Heart left ventricle (tissue), 16 donors: ENCODE results near the gene TRAPPC3L. TPM values are rescaled to one million over a fixed set of nuclear protein-coding genes. Genes with fewer than 3 reads are reported as not detected.

ENCODE experiments used
- ATAC-seq, 4 donors: fragments of 200-7000 bp; cut with Tn5 transposase; one replicate each; pipeline ENCODE4 v1.9.1; 2020 to 2022; ENCODE audit warnings: moderate library complexity in 4 of 4, mild to moderate bottlenecking in 3 of 4, moderate number of reproducible peaks in 1 of 4
- DNase-seq, 5 donors: peaks; one replicate each; pipeline ENCODE4 v3.0.0-alpha.2; 2020
- H3K27ac ChIP-seq, 12 donors: fragments of 200-600 bp; sonication (generic) in 4 of 12; one replicate each; pipeline versions ENCODE4 v1.5.0 to v1.8.0; 2016 to 2022; ENCODE audit warnings: mild to moderate bottlenecking in 2 of 12
- H3K27me3 ChIP-seq, 9 donors: fragments of 200-600 bp; sonication (generic) in 2 of 9; one replicate each; pipeline versions ENCODE4 v1.5.1 to v1.8.0; 2016 to 2022; ENCODE audit warnings: mild to moderate bottlenecking in 3 of 9
- H3K36me3 ChIP-seq, 9 donors: fragments of 200-600 bp; sonication (generic) in 2 of 9; one replicate each; pipeline versions ENCODE4 v1.5.0 to v1.8.0; 2018 to 2022; ENCODE audit warnings: mild to moderate bottlenecking in 2 of 9
- H3K4me1 ChIP-seq, 12 donors: fragments of 200-600 bp; sonication (generic) in 4 of 12; one replicate each; pipeline versions ENCODE4 v1.5.0 to v1.8.0; 2016 to 2022; ENCODE audit warnings: mild to moderate bottlenecking in 3 of 12
- H3K4me3 ChIP-seq, 12 donors: fragments of 200-600 bp; sonication (generic) in 4 of 12; one replicate each; pipeline versions ENCODE4 v1.5.0 to v1.8.0; 2017 to 2022; ENCODE audit warnings: mild to moderate bottlenecking in 9 of 12, moderate library complexity in 4 of 12
- H3K9me3 ChIP-seq, 12 donors: fragments of 200-600 bp; sonication (generic) in 4 of 12; one replicate each; pipeline versions ENCODE4 v1.5.0 to v1.8.0; 2016 to 2022; ENCODE audit warnings: mild to moderate bottlenecking in 1 of 12
- CTCF ChIP-seq, 12 donors: fragments of 200-600 bp; sonication (generic) in 4 of 12; IDR thresholded peaks; one replicate each; pipeline versions ENCODE4 v1.5.0 to v1.8.0; 2018 to 2022; ENCODE audit warnings: antibody characterized with exemption in 12 of 12, mild to moderate bottlenecking in 5 of 12
- POLR2A ChIP-seq, 2 donors: fragments of 450-650 bp; IDR thresholded peaks; one replicate each; pipeline ENCODE4 v1.6.1; 2017; ENCODE audit warnings: antibody characterized with exemption in 2 of 2, mild to moderate bottlenecking in 2 of 2, moderate library complexity in 2 of 2
- WGBS, 4 donors: extraction: QIAGEN DNeasy Blood & Tissue Kit in 2 of 4; methylation state at CpG; one replicate each; pipeline versions ENCODE4 v1.1.5 to v1.1.7; 2013 to 2018; 5-methylcytosine and 5-hydroxymethylcytosine counted together
- intact Hi-C, 10 donors: fragments of 100-400 bp; cut with DNase I; formaldehyde crosslinking; loops; one replicate each; pipeline versions ENCODE4 v1.11.1 to v1.14.2; 2022
- polyA plus RNA-seq, 2 donors: library from polyadenylated mRNA; stranded (reverse); fragments of 200-250 nt; gene quantifications; one replicate each; pipeline ENCODE4 v1.2.3, GENCODE V29; 2013
- total RNA-seq, 9 donors: library from RNA; depleted of rRNA in 2 of 9; stranded (reverse); fragments of >200 nt in 2 of 9; fragmentation: NEBNext Ultra II Directional in 3 of 9; extraction: Animal tissue kit (Norgen Biotek cat#: 25700) in 3 of 9; gene quantifications; one replicate each; pipeline versions ENCODE4 v1.1.0 to v1.2.4, GENCODE V29; 2016 to 2023
- donor health status: ischemic (EF 13 %, LVEDD 7.1; RV severe dilation, severe dysfunction).
- donor health status: healthy with polysubstance abuse.
- donor health status: DM: no; HTN: yes; CAD: no.
- donor health status: DM: no; HTN: no; CAD: no.
- donor health status: ischemic (EF 25% LVEDD 6.9; RV normal size, moderate dysfunction).
- donor health status: ischemic (EF 25% LVEDD 5.7; RV mildly dilated, moderate dysfunction).
- donor health status: healthy.
- donor health status: DM: yes; HTN: yes; CAD: no.
- donor health status: ischemic (EF 35%, LVEDD 5.7; RV mildly dilated, moderate dysfunction).
- donor health status: nonischemic (EF 11% LVEDD 7.7; RV severe dilation, severe dysfunction).
- donor health status: DM: yes; HTN: yes; CAD: no.
- donor health status: PGD.
- donor health status: ischemic (EF 29% LVEDD 5.4; RV normal size, mild dysfunction).
- donor health status: nonischemic (EF 23%, LVEDD 6.1; RV moderate dilation, normal function).

The TRAPPC3L gene
- total and polyA plus RNA-seq, 11 donors, result 0.11 to 0.29 (median 0.19) TPM; not detected in 7

DNA sequence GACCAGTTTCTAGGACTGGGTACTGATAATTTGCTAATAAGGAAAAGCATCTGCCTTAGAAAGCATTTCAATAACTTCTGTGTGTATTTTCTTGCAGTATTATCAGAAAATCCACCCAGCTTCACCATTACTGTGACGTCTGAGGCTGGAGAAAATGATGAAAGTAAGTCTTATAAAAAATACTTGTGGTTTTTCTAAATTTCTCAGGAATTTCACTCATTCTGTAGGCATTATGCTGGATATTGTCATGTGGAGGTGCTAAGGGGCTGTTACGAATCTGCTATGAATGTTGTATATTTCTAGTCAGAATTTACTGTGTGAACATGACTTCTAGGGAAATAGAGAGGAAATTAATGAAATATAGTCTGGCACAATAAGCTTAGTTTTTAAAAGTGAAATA lies 34.7 kb upstream of the TRAPPC3L start:
- Histone ChIP-seq H3K27ac (no peak overlapping the region), H3K27me3 (no peaks in the 10 kb centered on the region), H3K4me1 (peaks cover 0 to 23% (median 4%) of the 10 kb centered on the region in 12 donors), H3K4me3 (no peak overlapping the region), H3K36me3 (peaks cover 0 to 80% (median 56%) of the 10 kb centered on the region in 9 donors), H3K9me3 (no peaks in the 10 kb centered on the region)
- WGBS, 4 donors, result 84 to 89% (median 86%) methylated on average over 2 of the region's 2 CpGs
- DNase-seq (no peak), ATAC-seq (no peak)
- intact Hi-C loops, result no loop called here
- TF ChIP-seq POLR2A (IDR thresholded peaks at IDR 0.05) (no peak), CTCF (IDR thresholded peaks at IDR 0.05) (no peak)

DNA sequence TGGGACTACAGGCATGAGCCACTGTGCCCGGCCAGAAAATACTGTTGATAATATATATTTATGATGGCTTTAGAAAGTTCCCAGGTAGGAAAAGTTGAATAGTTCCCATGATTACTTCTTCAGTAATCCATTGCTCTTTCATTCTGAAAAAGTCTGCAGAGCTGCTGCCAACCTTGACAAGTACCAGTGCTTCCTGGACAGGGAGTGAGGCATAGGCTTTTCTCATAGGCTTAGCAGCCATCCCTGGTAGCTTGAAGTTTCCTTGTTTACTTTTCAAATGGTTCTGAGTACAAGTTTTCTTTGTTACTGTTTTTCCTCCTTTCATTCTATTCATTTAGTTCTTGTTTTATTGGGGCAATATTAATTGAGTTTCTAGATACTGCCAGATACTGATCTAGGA lies 33.7 kb upstream of the TRAPPC3L start:
- Histone ChIP-seq H3K27ac (no peak overlapping the region), H3K4me1 (peaks cover 0 to 28% (median 4%) of the 10 kb centered on the region in 12 donors), H3K4me3 (no peak overlapping the region), H3K36me3 (peaks cover 0 to 75% (median 49%) of the 10 kb centered on the region in 9 donors), H3K9me3 (no peaks in the 10 kb centered on the region), H3K27me3 (no peaks in the 10 kb centered on the region)
- intact Hi-C loops, result no loop called here
- no peak for TF ChIP-seq CTCF (IDR thresholded peaks at IDR 0.05)
- ATAC-seq (peak in 2 of 4 donors; percentile 53 to 54), DNase-seq (no peak)
- WGBS, 4 donors, result 70 to 87% (median 78%) methylated on average over 1 of the region's 1 CpG

GRCh38 chr6:116578335-116578734 lies 32.9 kb upstream of the TRAPPC3L start:
- H3K9me3 ChIP-seq, result no peaks in the 10 kb centered on the region
- DNase-seq (no peak), ATAC-seq (no peak)
- H3K36me3 ChIP-seq, result peaks cover 0 to 69% (median 44%) of the 10 kb centered on the region in 9 donors
- no peaks in the 10 kb centered on the region for H3K27me3 ChIP-seq
- TF ChIP-seq POLR2A (IDR thresholded peaks at IDR 0.05), result no peak
- TF ChIP-seq CTCF (IDR thresholded peaks at IDR 0.05), result no peak
- H3K4me3 ChIP-seq, result no peak overlapping the region
- intact Hi-C loops, result no loop called here
- H3K4me1 ChIP-seq, result peaks cover 0 to 36% (median 11%) of the 10 kb centered on the region in 12 donors
- no peak overlapping the region for H3K27ac ChIP-seq

- H3K4me1 ChIP-seq, result peaks cover 3 to 45% (median 19%) of the 10 kb centered on the region in 12 donors
- no peaks in the 10 kb centered on the region for H3K9me3 ChIP-seq
- no peaks in the 10 kb centered on the region for H3K27me3 ChIP-seq
- WGBS, 4 donors, result 69 to 78% (median 74%) methylated on average over 5 of the region's 5 CpGs
- no peak overlapping the region for H3K27ac ChIP-seq
- TF ChIP-seq CTCF (IDR thresholded peaks at IDR 0.05), result no peak
- TF ChIP-seq POLR2A (IDR thresholded peaks at IDR 0.05), result no peak
- intact Hi-C loops, result no loop called here
- peaks cover 0 to 64% (median 36%) of the 10 kb centered on the region in 9 donors for H3K36me3 ChIP-seq
- H3K4me3 ChIP-seq, result no peak overlapping the region
- ATAC-seq (no peak), DNase-seq (no peak)
Observed at GRCh38 chr6:116577486-116577885, 32.0 kb upstream of the TRAPPC3L start.
